Measurements from ENCODE around the gene TMTC4. TPM values are rescaled to one million over a fixed set of nuclear protein-coding genes. Genes with fewer than 3 reads are reported as not detected.

TMTC4 gene
- total and polyA plus RNA-seq, 2 of the 4 experiments (the other 2 are of a cell fraction): 8.4 to 14.3 TPM

DNA sequence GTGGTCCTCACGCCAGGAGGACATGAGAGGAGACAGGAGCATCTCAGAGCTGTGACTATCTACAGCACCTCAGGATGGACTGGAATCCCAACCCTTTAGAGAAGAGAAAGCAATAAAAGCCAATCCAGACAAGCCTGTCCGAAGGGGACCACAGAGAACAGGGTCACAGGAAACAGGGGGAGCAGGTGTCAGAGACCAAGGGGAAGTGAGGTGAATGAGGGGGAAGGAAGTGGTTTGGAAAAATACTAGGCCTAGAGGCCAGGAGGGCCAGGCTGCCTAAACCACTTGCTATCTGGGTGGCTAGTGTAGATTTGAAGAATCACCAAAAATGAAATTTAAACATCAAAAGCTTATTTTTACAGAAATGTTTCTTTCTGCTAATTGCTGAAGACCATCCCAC is 16.2 kb downstream of the TMTC4 start:
- Histone ChIP-seq H3K23ac (ENCODE audit: low read depth, low read length) (no peak overlapping the region), H3K56ac (ENCODE audit: extremely low read depth, insufficient read depth, low read length) (no peak overlapping the region), H3K27me3 (ENCODE audit: control insufficient read depth, insufficient read depth, low read length) (no peaks in the 10 kb centered on the region), H2BK15ac (ENCODE audit: low read depth, low read length) (no peak overlapping the region), H3K4me3 (ENCODE audit: insufficient read depth, low read depth, low read length) (no peak overlapping the region), H4K91ac (ENCODE audit: insufficient read depth, low read depth, low read length) (no peak overlapping the region), H3K4me1 (ENCODE audit: control insufficient read depth, insufficient read depth, low read length) (no peaks in the 10 kb centered on the region), H2AFZ (replicated peaks; ENCODE audit: low read length, poor library complexity) (no peak overlapping the region), H2AK5ac (ENCODE audit: low read depth, low read length) (no peak overlapping the region), H4K8ac (ENCODE audit: low read depth in 2 of 2, low read length in 2 of 2) (no peak overlapping the region), H3K14ac (replicated peaks; ENCODE audit: low read depth, low read length) (no peak overlapping the region), H3K18ac (ENCODE audit: low read depth, low read length) (no peak overlapping the region), H4K5ac (ENCODE audit: low read depth, low read length) (no peak overlapping the region), H2BK20ac (ENCODE audit: low read depth, low read length) (no peak overlapping the region), H3K79me1 (ENCODE audit: low read depth in 1 of 2, low read length in 2 of 2) (no peaks in the 10 kb centered on the region), H2BK5ac (ENCODE audit: low read depth, low read length, poor library complexity, severe bottlenecking) (no peak overlapping the region), H3K9ac (ENCODE audit: low read depth, low read length) (no peak overlapping the region), H3K9me3 (ENCODE audit: control insufficient read depth, insufficient read depth, low read length) (no peaks in the 10 kb centered on the region), H3K9me1 (ENCODE audit: insufficient read depth, low read length) (no peaks in the 10 kb centered on the region), H3K27ac (ENCODE audit: insufficient read depth, low read length) (no peak overlapping the region), H2BK120ac (ENCODE audit: low read depth, low read length) (no peak overlapping the region), H3K36me3 (ENCODE audit: control insufficient read depth, insufficient read depth, low read length) (peaks cover 16% of the 10 kb centered on the region), H2AK9ac (replicated peaks; ENCODE audit: low read depth, low read length, poor library complexity) (no peak overlapping the region), H4K20me1 (ENCODE audit: insufficient read depth, low read length) (no peaks in the 10 kb centered on the region), H3K4me2 (ENCODE audit: low read depth, low read length) (no peak overlapping the region), H3K4ac (ENCODE audit: low read depth, low read length) (no peak overlapping the region)
- in situ Hi-C loops (cut with MboI; ENCODE audit: low sequenced_read_pairs): no loop called here
- no TSS peak for BruUV-seq (replicated peaks)
- no peak for TF ChIP-seq CEBPB (IDR thresholded peaks at IDR 0.05; ENCODE audit: low read depth, low read length)
- TF ChIP-seq POLR2A (IDR thresholded peaks at IDR 0.05; ENCODE audit: low read depth, low read length): no peak
- TF ChIP-seq FOS (IDR thresholded peaks at IDR 0.05; ENCODE audit: low read depth, low read length): no peak
- no peak for TF ChIP-seq RCOR1 (IDR thresholded peaks at IDR 0.05; ENCODE audit: insufficient replicate concordance, low read length)
- no peak for TF ChIP-seq RFX5 (IDR thresholded peaks at IDR 0.05; ENCODE audit: low read depth, low read length)
- TF ChIP-seq SMC3 (IDR thresholded peaks at IDR 0.05; ENCODE audit: low read depth, low read length): no peak
- TF ChIP-seq MAFK (IDR thresholded peaks at IDR 0.05; ENCODE audit: low read depth, low read length): no peak
- TF ChIP-seq BHLHE40 (IDR thresholded peaks at IDR 0.05; ENCODE audit: low read depth, low read length): no peak
- TF ChIP-seq NFE2L2 (IDR thresholded peaks at IDR 0.05; ENCODE audit: low read depth, low read length): no peak
- TF ChIP-seq, protein P1, sequence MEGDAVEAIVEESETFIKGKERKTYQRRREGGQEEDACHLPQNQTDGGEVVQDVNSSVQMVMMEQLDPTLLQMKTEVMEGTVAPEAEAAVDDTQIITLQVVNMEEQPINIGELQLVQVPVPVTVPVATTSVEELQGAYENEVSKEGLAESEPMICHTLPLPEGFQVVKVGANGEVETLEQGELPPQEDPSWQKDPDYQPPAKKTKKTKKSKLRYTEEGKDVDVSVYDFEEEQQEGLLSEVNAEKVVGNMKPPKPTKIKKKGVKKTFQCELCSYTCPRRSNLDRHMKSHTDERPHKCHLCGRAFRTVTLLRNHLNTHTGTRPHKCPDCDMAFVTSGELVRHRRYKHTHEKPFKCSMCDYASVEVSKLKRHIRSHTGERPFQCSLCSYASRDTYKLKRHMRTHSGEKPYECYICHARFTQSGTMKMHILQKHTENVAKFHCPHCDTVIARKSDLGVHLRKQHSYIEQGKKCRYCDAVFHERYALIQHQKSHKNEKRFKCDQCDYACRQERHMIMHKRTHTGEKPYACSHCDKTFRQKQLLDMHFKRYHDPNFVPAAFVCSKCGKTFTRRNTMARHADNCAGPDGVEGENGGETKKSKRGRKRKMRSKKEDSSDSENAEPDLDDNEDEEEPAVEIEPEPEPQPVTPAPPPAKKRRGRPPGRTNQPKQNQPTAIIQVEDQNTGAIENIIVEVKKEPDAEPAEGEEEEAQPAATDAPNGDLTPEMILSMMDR (conservative IDR thresholded peaks at IDR 0.05; ENCODE audit: low read depth, low read length): no peak
- no peak for TF ChIP-seq RAD21 (IDR thresholded peaks at IDR 0.05; ENCODE audit: low read length)
- TF ChIP-seq MXI1 (IDR thresholded peaks at IDR 0.05; ENCODE audit: borderline replicate concordance, low read depth, low read length): no peak
- no peak for TF ChIP-seq CHD1 (IDR thresholded peaks at IDR 0.05; ENCODE audit: low read depth, low read length)
- intact Hi-C loops (cut with micrococcal nuclease): no loop called here
- dilution Hi-C loops (cut with HindIII; ENCODE audit: low sequenced_read_pairs, unreplicated experiment): no loop called here
- WGBS, 2 experiments (ENCODE audit: extremely low coverage in 2 of 2, insufficient read length in 1 of 2): no CpG with 5 or more reads among the region's 2 CpGs
- no peak for DNase-seq
- no peak for ATAC-seq (ENCODE audit: low read depth)
- ChIA-PET CTCF (no interaction called here), POLR2A (ENCODE audit: unreplicated experiment) (no interaction called here)

Data from IMR-90 (cell line).